HCT116 (cell line): ENCODE data around the gene SLC25A21.

Source experiments
- ATF3 ChIP-seq: IDR thresholded peaks from 2 replicates; pipeline ENCODE4 v1.6.1; 2012
- CEBPB ChIP-seq: IDR thresholded peaks from 2 replicates; pipeline ENCODE4 v1.6.1; 2012; ENCODE audit warnings: low read depth
- CTCF ChIP-seq, 3 experiments: fragments of 200-600 bp in 1 of 3; sonication (generic) in 1 of 3; IDR thresholded peaks in 2 of 3; conservative IDR thresholded peaks in 1 of 3; 2 replicates each; pipeline ENCODE4 v1.5.1; 2012 to 2017; ENCODE audit warnings: low read depth in 2 of 3, low read length in 2 of 3, antibody characterized with exemption in 1 of 3, borderline replicate concordance in 1 of 3, control low read depth in 1 of 3, mild to moderate bottlenecking in 1 of 3, mixed read lengths in 1 of 3, mixed run types in 1 of 3, moderate library complexity in 1 of 3; ENCODE audit not compliant: insufficient read depth in 1 of 3
- EZH2 ChIP-seq: fragments of 200-600 bp; sonication (generic); IDR thresholded peaks from 2 replicates; pipeline ENCODE4 v1.6.1; 2017; ENCODE audit warnings: antibody characterized with exemption, mixed run types
- JUND ChIP-seq: IDR thresholded peaks from 2 replicates; pipeline ENCODE4 v1.6.1; 2012
- POLR2A ChIP-seq: IDR thresholded peaks from 2 replicates; pipeline ENCODE4 v1.7.0; 2011; ENCODE audit warnings: borderline replicate concordance; ENCODE audit not compliant: insufficient read depth, insufficient read length; ENCODE audit errors: extremely low read depth
- POLR2AphosphoS5 ChIP-seq: IDR thresholded peaks from 2 replicates; pipeline ENCODE4 v1.6.1; 2011; ENCODE audit warnings: mild to moderate bottlenecking, low read depth, low read length, moderate library complexity
- REST ChIP-seq: IDR thresholded peaks from 2 replicates; pipeline ENCODE4 v1.6.1; 2012; ENCODE audit warnings: low read depth
- SP1 ChIP-seq: IDR thresholded peaks from 2 replicates; pipeline ENCODE4 v1.6.1; 2012; ENCODE audit warnings: low read depth
- TCF7L2 ChIP-seq: IDR thresholded peaks from 2 replicates; pipeline ENCODE4 v1.7.0; 2011; ENCODE audit warnings: borderline replicate concordance, inconsistent platforms; ENCODE audit not compliant: insufficient read depth, insufficient read length; ENCODE audit errors: extremely low read depth
- YY1 ChIP-seq: IDR thresholded peaks from 2 replicates; pipeline ENCODE4 v1.6.1; 2011; ENCODE audit warnings: low read length, low read depth, moderate library complexity, mild to moderate bottlenecking; ENCODE audit not compliant: insufficient replicate concordance; ENCODE audit errors: extremely low read depth
- ZBTB33 ChIP-seq: IDR thresholded peaks from 2 replicates; pipeline ENCODE4 v1.6.1; 2011; ENCODE audit warnings: mild to moderate bottlenecking, low read length, moderate library complexity; ENCODE audit not compliant: insufficient replicate concordance; ENCODE audit errors: extremely low read depth
- ZNF274 ChIP-seq: fragments of 200-500 bp; sonication (Bioruptor generic); IDR thresholded peaks from 2 replicates; pipeline ENCODE4 v1.6.1; 2014; ENCODE audit warnings: mild to moderate bottlenecking, low read depth, low read length, inconsistent platforms

GRCh38 chr14:36810209-36810608 lies 362.2 kb downstream of the SLC25A21 start:
- TF ChIP-seq POLR2A (no peak), CTCF (IDR thresholded peaks at IDR 0.05 in 2 of 3, conservative IDR thresholded peaks at IDR 0.05 in 1 of 3; ENCODE audit: borderline replicate concordance in 1 of 3, insufficient read depth in 1 of 3, low read depth in 2 of 3, low read length in 2 of 3) (no peak), ZBTB33 (no peak), YY1 (no peak), EZH2 (no peak), TCF7L2 (no peak), JUND (no peak), POLR2AphosphoS5 (no peak), CEBPB (no peak), ATF3 (no peak), ZNF274 (no peak), SP1 (no peak), REST (no peak)
